Activated T-helper 2 cell treated with anti-CD3 and anti-CD28 coated beads, Interferon-gamma antibody, Interleukin-2, Interleukin-4, amounts not matched to agents 10 μg/mL and 5 μg/mL and 100 μg/mL, durations not matched to agents 14 hours and 24 hours and 36 hours (primary cell): ENCODE data around the gene IPCEF1. TPM values are rescaled to one million over a fixed set of nuclear protein-coding genes. Genes with fewer than 3 reads are reported as not detected.

Source experiments
- DNase-seq: peaks from one replicate; pipeline ENCODE4 v3.0.0; 2021; ENCODE audit warnings: low spot score
- H3K27ac Mint-ChIP-seq: one replicate; pipeline ENCODE4 v1.8.0; 2021; ENCODE audit warnings: mixed read lengths
- H3K27me3 Mint-ChIP-seq: one replicate; pipeline ENCODE4 v1.8.0; 2021; ENCODE audit warnings: low read depth, mixed read lengths
- H3K36me3 Mint-ChIP-seq: one replicate; pipeline ENCODE4 v1.8.0; 2021; ENCODE audit warnings: low read depth, mixed read lengths
- H3K4me1 Mint-ChIP-seq: one replicate; pipeline ENCODE4 v1.8.0; 2021; ENCODE audit warnings: low read depth, mixed read lengths
- H3K4me3 Mint-ChIP-seq: one replicate; pipeline ENCODE4 v1.8.0; 2021; ENCODE audit warnings: low read depth, mild to moderate bottlenecking, moderate library complexity, mixed read lengths
- H3K9me3 Mint-ChIP-seq: one replicate; pipeline ENCODE4 v1.8.0; 2021; ENCODE audit warnings: mixed read lengths
- intact Hi-C: fragments of 100-400 bp; cut with micrococcal nuclease; formaldehyde crosslinking; loops from one replicate; pipeline ENCODE4 v1.15.1; 2023
- total RNA-seq: library from RNA; stranded (reverse); gene quantifications from 2 replicates; pipeline ENCODE4 v1.2.3, GENCODE V29; 2022

The IPCEF1 gene
- total RNA-seq, 1 donor from 2014 or later: 0.34 TPM

DNA sequence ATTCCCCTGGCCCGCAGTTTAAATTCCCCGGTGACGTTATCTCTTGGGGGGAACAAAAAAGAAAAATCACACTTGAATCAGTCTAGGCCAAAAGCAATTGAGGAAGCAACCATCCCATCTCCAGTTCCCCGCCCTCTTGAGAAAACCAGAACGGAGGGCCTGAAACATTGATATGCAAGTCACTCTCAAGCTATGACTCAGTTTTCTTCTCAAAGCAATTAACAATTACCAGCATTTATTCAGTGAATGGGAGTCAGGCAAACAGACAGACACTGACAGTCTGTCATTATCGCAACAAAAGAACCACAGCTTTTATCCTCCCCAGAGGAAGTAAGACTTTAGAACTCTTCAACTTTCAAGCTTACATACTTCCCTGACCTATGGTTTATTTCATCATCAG, 216.7 kb downstream of the IPCEF1 start:
- H3K27me3 Mint-ChIP-seq: peaks cover 4% of the 10 kb centered on the region
- H3K9me3 Mint-ChIP-seq: no peaks in the 10 kb centered on the region
- no peak overlapping the region for H3K27ac Mint-ChIP-seq
- DNase-seq: no peak
- intact Hi-C loops: no loop called here
- H3K4me1 Mint-ChIP-seq: no peaks in the 10 kb centered on the region
- H3K36me3 Mint-ChIP-seq: no peaks in the 10 kb centered on the region
- no peak overlapping the region for H3K4me3 Mint-ChIP-seq

DNA sequence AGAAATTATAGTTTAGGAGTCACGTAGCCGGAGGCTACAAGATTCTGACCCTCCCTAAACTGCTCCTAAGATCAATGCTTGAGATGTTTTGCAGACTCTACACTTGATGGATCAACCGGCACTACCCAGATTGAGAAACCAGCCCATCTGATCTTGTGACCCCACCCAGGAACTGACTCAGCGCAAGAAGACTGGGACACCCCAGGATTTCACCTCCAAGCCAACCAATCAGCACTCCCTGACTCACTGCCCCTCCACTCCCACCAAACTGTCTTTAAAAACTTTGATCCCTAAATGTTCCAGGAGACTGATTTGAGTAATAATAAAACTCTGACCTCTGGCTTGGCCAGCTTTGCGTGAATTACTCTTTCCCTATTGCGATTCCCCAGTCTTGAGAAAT, 217.8 kb downstream of the IPCEF1 start:
- DNase-seq: no peak
- no peak overlapping the region for H3K27ac Mint-ChIP-seq
- H3K4me3 Mint-ChIP-seq: no peak overlapping the region
- no peaks in the 10 kb centered on the region for H3K9me3 Mint-ChIP-seq
- H3K27me3 Mint-ChIP-seq: peaks cover 4% of the 10 kb centered on the region
- no peaks in the 10 kb centered on the region for H3K4me1 Mint-ChIP-seq
- intact Hi-C loops: no loop called here
- H3K36me3 Mint-ChIP-seq: no peaks in the 10 kb centered on the region

DNA sequence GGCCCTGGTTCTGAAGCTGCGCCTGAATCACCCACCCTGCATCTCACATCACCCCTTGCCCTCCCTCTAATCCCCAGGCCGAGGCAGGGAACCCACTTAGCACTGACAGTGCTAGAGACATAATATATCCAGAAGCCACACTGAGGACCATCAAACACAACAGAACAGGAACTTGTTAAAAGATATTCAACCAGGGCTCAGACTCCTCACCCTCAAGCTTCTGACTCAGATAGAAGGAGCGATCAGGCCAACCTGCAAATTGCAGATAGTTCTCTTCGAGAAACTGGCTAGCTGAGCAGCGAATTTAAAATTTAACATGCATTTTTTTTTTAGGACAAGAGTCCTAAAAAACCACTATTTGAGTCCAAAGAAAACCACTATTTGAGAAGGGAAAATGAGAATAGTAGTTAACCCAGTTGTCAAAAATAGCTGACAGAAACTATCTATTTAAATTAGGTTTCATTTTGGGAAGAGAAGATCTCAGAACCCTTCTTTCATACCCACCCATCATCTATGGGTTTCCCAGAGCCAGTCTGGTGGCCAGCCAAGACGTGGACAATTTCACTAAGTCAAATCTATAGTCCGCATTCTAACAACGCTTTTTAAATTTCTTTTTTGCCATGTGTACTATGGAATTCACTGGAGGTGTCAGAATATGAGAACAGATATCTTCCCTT, 222.0 kb downstream of the IPCEF1 start:
- H3K36me3 Mint-ChIP-seq: no peaks in the 10 kb centered on the region
- H3K9me3 Mint-ChIP-seq: no peaks in the 10 kb centered on the region
- intact Hi-C loops: no loop called here
- no peak overlapping the region for H3K4me3 Mint-ChIP-seq
- no peak for DNase-seq
- H3K4me1 Mint-ChIP-seq: no peaks in the 10 kb centered on the region
- H3K27ac Mint-ChIP-seq: no peak overlapping the region
- peaks cover 3% of the 10 kb centered on the region for H3K27me3 Mint-ChIP-seq

DNA sequence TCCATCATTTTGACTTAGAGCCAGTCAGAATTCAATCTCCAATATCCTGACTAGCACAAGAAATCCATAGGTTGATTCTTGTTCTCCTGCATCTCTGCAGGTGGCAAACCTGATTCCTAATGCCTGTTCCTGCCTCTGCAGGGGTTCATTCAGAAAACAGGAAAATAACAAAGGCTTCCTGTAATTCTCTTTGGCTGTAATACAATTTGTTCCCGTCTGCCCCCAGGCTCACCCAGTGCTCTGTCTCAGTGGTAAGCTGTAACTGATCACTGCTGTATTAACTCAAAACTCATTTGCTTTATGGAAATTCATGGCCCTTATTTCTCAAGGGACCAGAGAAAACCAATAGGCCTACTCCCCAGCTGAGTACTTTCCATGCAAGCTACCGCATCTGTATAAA, 228.9 kb downstream of the IPCEF1 start:
- intact Hi-C loops: no loop called here
- no peak overlapping the region for H3K4me3 Mint-ChIP-seq
- H3K27me3 Mint-ChIP-seq: no peaks in the 10 kb centered on the region
- H3K27ac Mint-ChIP-seq: no peak overlapping the region
- DNase-seq: no peak
- H3K4me1 Mint-ChIP-seq: peaks cover 2% of the 10 kb centered on the region
- no peaks in the 10 kb centered on the region for H3K36me3 Mint-ChIP-seq
- no peaks in the 10 kb centered on the region for H3K9me3 Mint-ChIP-seq

DNA sequence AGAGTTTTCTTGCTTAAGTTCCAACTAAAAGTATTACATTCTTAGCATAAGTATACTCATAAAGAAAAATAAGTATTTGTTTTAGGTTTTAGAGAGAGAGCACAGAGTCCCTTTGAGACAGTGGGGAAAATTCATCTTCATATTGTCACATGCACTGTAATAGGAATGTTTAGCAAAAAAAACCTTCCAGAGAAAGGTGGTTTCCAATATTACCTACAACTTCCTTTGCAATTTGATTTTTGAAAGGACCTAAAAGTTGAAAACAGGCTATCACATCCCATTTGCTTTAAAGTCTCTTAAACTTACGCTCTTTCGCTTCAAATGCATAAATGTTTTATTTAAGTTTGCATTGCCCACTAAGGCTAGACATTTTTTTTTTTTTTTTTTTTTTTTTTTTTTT, 231.2 kb downstream of the IPCEF1 start:
- Mint-ChIP-seq H3K4me3 (no peak overlapping the region), H3K27ac (no peak overlapping the region), H3K27me3 (no peaks in the 10 kb centered on the region), H3K9me3 (no peaks in the 10 kb centered on the region), H3K36me3 (no peaks in the 10 kb centered on the region), H3K4me1 (peaks cover 2% of the 10 kb centered on the region)
- DNase-seq: no peak
- intact Hi-C loops: no loop called here

DNA sequence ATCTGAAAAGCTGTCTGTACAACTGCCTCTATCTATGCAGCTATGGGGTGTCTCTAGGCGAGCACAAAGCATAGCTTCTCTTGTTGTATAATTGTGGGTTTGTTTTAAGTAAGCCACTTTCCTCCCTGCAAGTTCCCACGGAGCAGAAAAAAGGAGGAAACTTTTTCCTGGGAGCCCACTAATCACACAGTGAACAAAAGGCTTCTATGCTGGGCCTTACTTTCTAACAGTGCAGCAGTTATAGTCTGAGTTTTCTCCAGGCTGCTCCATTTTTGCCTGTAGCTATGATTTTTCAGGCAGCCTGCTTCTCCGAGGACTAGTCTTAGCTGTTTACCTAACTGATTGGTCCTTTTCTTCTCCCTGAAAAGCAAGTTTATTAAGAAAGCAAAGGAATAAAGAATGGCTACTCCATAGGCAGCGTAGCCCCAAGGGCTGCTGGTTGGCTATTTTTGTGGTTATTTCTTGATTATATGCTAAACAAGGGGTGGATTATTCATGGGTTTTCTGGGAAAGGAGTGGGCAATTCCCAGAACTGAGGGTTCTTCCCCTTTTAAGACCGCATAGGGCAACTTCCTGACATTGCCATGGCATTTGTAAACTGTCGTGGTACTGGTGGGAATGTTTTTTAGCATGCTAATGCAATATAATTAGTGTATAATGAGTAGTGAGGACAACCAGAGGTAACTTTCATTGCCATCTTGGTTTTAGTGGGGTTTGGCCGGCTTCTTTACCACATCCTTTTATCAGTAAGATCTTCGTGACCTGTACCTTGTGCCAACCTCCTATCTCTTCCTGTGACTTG, 233.2 kb downstream of the IPCEF1 start:
- intact Hi-C loops: no loop called here
- H3K27ac Mint-ChIP-seq: no peak overlapping the region
- no peak for DNase-seq
- H3K4me3 Mint-ChIP-seq: no peak overlapping the region
- H3K36me3 Mint-ChIP-seq: no peaks in the 10 kb centered on the region
- H3K9me3 Mint-ChIP-seq: no peaks in the 10 kb centered on the region
- H3K4me1 Mint-ChIP-seq: peaks cover 2% of the 10 kb centered on the region
- H3K27me3 Mint-ChIP-seq: no peaks in the 10 kb centered on the region

DNA sequence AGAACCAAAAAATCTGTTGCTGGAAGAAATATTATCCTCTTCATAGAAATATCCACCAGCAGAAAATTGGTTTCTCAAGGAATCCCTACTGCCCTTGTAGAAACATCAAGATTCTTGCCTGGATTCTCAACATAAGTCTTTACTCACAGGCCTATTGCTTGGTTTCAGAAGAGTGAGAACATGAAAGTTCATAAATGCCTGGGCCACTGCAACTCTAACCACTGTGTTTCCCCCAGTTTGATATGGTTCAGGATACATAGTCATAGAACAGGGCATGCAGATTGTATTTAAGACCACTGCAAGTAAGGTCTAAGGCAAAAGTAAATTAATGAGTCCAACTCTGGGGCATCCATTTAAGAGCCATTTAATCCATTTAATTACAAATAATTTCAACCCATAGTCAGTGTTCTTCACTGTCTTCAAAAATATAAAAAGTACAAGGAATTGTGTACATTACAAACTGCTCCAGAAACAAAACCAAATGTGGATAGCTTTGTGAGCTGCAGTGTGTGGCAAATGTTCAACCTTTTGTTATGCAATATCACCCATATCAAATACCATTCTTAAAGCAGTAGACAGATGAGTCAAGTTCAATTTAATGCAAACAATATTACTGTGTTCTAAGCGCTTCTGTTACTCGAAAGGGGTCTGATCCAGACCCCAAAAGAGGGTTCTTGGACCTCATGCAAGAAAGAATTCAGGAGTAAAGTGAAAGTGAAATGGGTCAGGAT, 234.2 kb downstream of the IPCEF1 start:
- no peaks in the 10 kb centered on the region for H3K36me3 Mint-ChIP-seq
- H3K4me3 Mint-ChIP-seq: no peak overlapping the region
- no peak for DNase-seq
- no peak overlapping the region for H3K27ac Mint-ChIP-seq
- H3K4me1 Mint-ChIP-seq: peaks cover 2% of the 10 kb centered on the region
- no peaks in the 10 kb centered on the region for H3K9me3 Mint-ChIP-seq
- intact Hi-C loops: no loop called here
- H3K27me3 Mint-ChIP-seq: no peaks in the 10 kb centered on the region

DNA sequence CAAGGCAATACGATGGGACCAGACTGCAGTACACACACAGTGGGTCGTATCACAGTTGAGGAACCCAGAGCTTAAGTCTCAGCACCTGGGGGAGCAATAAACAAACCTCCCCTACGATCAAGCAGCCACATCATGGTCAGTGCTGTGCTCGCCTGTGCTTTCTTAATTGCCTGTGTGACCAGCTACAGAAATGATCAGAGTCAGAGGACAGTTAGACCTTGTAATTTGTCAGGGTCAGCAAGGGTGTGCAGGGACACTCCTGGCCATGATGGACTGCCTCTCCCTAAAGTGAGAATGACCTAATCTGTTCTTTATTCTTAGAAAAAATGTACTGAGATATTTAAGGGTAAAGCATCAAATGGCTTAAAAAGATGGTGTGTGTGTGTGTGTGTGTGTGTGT, 239.1 kb downstream of the IPCEF1 start:
- intact Hi-C loops: no loop called here
- DNase-seq: no peak

DNA sequence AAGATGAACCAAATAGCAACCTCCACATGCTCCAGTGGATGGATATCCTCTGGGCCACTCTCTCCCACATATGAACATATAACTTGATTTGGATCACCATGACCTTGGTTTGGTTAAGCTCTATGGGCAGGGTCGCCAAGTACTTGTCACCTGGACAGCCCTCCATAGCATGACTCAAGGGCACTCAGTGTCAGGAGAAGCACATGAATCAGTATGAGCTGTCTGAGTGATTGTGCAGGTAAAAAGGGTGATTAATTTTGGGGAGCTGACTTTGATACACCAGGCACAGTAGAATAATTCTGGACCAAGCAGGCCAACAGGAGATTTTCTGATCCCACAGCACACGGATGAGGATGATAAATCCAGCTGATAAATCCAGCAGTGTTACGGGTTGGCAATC, 243.2 kb downstream of the IPCEF1 start:
- no peaks in the 10 kb centered on the region for H3K36me3 Mint-ChIP-seq
- H3K27me3 Mint-ChIP-seq: no peaks in the 10 kb centered on the region
- no peaks in the 10 kb centered on the region for H3K4me1 Mint-ChIP-seq
- no peak for DNase-seq
- no peak overlapping the region for H3K4me3 Mint-ChIP-seq
- intact Hi-C loops: no loop called here
- H3K27ac Mint-ChIP-seq: no peak overlapping the region
- no peaks in the 10 kb centered on the region for H3K9me3 Mint-ChIP-seq

More for the DNA sequence above, 239.1 kb downstream of the IPCEF1 start:
- H3K27me3 Mint-ChIP-seq: no peaks in the 10 kb centered on the region
- H3K27ac Mint-ChIP-seq: no peak overlapping the region
- no peaks in the 10 kb centered on the region for H3K4me1 Mint-ChIP-seq
- no peaks in the 10 kb centered on the region for H3K36me3 Mint-ChIP-seq
- H3K4me3 Mint-ChIP-seq: no peak overlapping the region
- H3K9me3 Mint-ChIP-seq: no peaks in the 10 kb centered on the region

DNA sequence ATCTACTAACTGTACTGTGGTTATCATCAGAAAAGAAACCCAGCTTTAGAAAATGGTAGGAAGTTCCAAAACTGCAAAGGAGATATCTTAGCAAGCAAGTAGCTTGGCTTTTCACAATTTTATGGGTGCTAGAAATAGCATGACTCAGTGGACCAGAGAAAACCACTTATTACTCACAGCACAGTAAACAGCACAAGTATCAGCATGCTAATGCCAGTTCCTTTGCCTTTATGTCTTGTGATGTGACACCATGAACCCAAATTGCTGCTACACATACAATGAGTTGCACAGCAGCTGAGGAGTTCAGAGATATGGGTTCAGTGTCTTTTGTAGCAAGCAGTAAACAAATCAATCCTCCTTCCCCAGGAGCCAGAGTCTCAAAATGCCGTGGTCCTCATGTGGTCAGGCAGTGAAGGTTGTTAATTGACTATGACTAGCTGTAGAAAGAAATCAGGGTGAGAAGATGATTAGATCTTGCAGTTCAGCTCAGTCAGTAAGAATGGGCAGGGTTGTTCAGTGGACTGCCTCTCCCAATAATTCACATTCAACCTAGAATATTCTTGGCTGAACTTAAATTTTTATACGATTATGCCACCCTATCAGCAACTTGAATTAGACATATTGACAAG, 244.3 kb downstream of the IPCEF1 start:
- intact Hi-C loops: no loop called here
- Mint-ChIP-seq H3K9me3 (no peaks in the 10 kb centered on the region), H3K4me3 (no peak overlapping the region), H3K4me1 (no peaks in the 10 kb centered on the region), H3K27ac (no peak overlapping the region), H3K27me3 (no peaks in the 10 kb centered on the region), H3K36me3 (no peaks in the 10 kb centered on the region)
- no peak for DNase-seq

DNA sequence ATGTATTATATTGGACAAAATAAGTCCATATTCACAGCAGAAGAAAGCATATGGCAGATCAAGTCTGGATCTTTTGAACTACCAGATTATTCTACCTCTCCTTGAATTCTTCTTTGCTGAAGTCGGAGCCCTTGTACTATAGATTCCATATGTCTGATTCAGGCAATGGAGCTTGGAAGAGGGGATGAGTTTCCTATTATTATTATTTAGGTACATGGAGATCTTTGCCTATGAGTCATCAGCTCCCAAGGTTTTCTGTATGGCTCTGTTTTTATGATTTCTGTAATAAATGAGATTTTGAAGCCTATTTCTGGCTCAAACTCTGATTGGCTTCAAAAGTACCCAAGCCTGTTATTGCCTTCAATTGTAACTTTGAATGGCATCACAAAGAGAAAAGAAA, 245.6 kb downstream of the IPCEF1 start:
- Mint-ChIP-seq H3K27ac (no peak overlapping the region), H3K9me3 (no peaks in the 10 kb centered on the region), H3K36me3 (no peaks in the 10 kb centered on the region), H3K27me3 (no peaks in the 10 kb centered on the region), H3K4me3 (no peak overlapping the region), H3K4me1 (no peaks in the 10 kb centered on the region)
- intact Hi-C loops: no loop called here
- no peak for DNase-seq

DNA sequence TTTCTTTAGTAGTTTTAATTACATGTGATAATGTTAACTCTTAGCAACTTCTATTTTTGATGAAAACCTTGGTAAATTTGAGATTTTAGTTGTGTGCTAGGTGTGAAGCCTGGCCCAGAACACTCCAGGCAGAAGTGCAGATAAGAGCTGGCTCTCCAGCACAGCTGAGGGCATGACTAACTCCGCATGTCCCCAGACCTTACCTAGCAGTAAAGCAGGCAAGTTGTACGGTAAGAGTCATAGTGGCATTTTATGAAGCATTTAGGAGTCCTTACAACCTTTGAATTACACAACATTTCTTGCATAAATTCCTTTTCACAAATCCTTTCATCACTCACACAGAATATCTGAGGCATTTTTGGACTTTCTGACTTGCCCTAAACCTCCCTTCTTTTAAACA, 250.4 kb downstream of the IPCEF1 start:
- Mint-ChIP-seq H3K27ac (no peak overlapping the region), H3K36me3 (no peaks in the 10 kb centered on the region), H3K4me1 (no peaks in the 10 kb centered on the region), H3K27me3 (no peaks in the 10 kb centered on the region), H3K9me3 (no peaks in the 10 kb centered on the region), H3K4me3 (no peak overlapping the region)
- DNase-seq: no peak
- intact Hi-C loops: no loop called here
